ENCODE results near the gene PCDHB11.
A peak's percentile ranks its signal among the peaks of the same experiment; 100 is the strongest.
"Not testable (repeated sequence)": the region's sequence is repeated elsewhere in the genome, so short reads cannot be mapped to it uniquely, and the experiment has no call there.

The PCDHB11 gene

GRCh38 chr5:141188682-141189081 is 10.7 kb upstream of the PCDHB11 start:
- not testable (repeated sequence) for DNase-seq

GRCh38 chr5:141189131-141189530 is 10.3 kb upstream of the PCDHB11 start:
- not testable (repeated sequence) for DNase-seq

DNA sequence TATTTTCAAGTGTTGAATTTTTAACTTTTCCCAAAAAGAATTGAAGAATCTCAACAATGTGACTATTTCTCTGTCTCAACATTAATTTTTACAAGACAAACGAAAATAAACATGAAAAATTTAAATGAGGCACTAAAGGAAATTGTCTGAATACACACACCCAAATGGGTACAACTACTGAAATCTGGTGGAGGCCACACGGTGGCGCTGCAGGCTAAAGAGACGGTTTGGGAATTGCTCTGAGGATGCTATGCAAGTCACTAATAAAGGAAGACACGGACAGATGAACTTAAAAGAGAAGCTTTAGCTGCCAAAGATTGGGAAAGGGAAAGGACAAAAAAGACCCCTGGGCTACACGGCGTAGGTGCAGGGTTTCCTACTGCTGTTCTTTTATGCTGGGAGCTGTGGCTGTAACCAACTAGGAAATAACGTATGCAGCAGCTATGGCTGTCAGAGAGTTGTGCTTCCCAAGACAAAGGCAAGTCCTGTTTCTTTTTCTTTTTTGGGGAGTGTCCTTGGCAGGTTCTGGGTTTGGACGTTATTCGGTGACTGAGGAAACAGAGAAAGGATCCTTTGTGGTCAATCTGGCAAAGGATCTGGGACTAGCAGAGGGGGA is 7.2 kb upstream of the PCDHB11 start, which contains the start of gene PCDHB10:
TSS of gene PCDHB10 (plus strand) at position 244 of the 616 bp plus-strand sequence. CDS start at position 444, 200 bp downstream.
- DNase-seq: no peak

DNA sequence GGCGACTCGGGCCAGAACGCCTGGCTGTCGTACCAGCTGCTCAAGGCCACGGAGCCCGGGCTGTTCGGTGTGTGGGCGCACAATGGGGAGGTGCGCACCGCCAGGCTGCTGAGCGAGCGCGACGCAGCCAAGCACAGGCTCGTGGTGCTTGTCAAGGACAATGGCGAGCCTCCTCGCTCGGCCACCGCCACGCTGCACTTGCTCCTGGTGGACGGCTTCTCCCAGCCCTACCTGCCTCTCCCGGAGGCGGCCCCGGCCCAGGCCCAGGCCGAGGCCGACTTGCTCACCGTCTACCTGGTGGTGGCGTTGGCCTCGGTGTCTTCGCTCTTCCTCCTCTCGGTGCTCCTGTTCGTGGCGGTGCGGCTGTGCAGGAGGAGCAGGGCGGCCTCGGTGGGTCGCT is 5.1 kb upstream of the PCDHB11 start:
- not testable (repeated sequence) for DNase-seq

- DNase-seq: no peak
Observed at GRCh38 chr5:141196363-141196762, 3.1 kb upstream of the PCDHB11 start.

DNA sequence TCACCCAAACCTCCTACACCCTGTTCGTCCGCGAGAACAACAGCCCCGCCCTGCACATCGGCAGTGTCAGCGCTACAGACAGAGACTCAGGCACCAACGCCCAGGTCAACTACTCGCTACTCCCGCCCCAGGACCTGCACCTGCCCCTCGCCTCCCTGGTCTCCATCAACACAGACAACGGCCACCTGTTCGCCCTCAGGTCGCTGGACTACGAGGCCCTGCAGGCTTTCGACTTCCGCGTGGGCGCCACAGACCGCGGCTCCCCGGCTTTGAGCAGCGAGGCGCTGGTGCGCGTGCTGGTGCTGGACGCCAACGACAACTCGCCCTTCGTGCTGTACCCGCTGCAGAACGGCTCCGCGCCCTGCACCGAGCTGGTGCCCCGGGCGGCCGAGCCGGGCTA is 1.7 kb downstream of the PCDHB11 start:
- DNase-seq: not testable (repeated sequence)

- DNase-seq: not testable (repeated sequence)
Observed at GRCh38 chr5:141201646-141202045, 2.2 kb downstream of the PCDHB11 start.

- no peak for DNase-seq
Observed at GRCh38 chr5:141208478-141208877, 9.1 kb downstream of the PCDHB11 start, which contains the start of gene PCDHB12. Gene PCDHB12 (plus strand): TSS chr5:141208719. CDS start chr5:141208908, 189 bp downstream.

DNA sequence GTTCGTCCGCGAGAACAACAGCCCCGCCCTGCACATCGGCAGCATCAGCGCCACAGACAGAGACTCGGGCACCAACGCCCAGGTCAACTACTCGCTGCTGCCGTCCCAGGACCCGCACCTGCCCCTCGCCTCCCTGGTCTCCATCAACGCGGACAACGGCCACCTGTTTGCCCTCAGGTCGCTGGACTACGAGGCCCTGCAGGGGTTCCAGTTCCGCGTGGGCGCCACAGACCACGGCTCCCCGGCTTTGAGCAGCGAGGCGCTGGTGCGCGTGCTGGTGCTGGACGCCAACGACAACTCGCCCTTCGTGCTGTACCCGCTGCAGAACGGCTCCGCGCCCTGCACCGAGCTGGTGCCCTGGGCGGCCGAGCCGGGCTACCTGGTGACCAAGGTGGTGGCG is 10.9 kb downstream of the PCDHB11 start:
- not testable (repeated sequence) for DNase-seq

GRCh38 chr5:141210849-141211248 is 11.4 kb downstream of the PCDHB11 start:
- not testable (repeated sequence) for DNase-seq

DNA sequence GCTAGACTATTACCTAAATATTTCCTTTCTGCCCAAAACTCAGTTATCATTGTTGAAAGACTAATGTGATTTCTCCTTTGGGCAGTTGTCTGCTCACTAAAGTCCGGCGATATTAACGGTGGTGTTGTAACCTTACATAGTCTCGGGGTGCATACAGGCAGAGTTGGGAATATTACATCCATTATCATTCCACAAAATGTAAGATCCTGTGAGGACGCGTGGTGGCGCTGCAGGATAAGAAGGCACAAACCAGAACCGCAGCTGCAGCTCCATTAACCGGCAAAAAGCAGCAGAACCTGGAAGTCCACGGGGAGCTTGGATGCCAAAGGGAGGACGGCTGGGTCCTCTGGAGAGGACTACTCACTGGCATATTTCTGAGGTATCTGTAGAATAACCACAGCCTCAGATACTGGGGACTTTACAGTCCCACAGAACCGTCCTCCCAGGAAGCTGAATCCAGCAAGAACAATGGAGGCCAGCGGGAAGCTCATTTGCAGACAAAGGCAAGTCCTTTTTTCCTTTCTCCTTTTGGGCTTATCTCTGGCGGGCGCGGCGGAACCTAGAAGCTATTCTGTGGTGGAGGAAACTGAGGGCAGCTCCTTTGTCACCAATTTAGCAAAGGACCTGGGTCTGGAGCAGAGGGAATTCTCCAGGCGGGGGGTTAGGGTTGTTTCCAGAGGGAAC is 14.4 kb downstream of the PCDHB11 start, which contains the start of gene PCDHB13:
TSS of gene PCDHB13 (plus strand) at position 264 of the 684 bp plus-strand sequence. CDS start at position 469, 205 bp downstream.
- peak; percentile 20 for DNase-seq

DNA sequence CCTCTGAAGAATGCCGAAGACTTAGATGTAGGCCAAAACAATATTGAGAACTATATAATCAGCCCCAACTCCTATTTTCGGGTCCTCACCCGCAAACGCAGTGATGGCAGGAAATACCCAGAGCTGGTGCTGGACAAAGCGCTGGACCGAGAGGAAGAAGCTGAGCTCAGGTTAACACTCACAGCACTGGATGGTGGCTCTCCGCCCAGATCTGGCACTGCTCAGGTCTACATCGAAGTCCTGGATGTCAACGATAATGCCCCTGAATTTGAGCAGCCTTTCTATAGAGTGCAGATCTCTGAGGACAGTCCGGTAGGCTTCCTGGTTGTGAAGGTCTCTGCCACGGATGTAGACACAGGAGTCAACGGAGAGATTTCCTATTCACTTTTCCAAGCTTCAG is 15.2 kb downstream of the PCDHB11 start:
- not testable (repeated sequence) for DNase-seq

- DNase-seq: not testable (repeated sequence)
Observed at GRCh38 chr5:141215504-141215903, 16.1 kb downstream of the PCDHB11 start.

- DNase-seq: not testable (repeated sequence)
Observed at GRCh38 chr5:141216035-141216434, 16.6 kb downstream of the PCDHB11 start.

DNA sequence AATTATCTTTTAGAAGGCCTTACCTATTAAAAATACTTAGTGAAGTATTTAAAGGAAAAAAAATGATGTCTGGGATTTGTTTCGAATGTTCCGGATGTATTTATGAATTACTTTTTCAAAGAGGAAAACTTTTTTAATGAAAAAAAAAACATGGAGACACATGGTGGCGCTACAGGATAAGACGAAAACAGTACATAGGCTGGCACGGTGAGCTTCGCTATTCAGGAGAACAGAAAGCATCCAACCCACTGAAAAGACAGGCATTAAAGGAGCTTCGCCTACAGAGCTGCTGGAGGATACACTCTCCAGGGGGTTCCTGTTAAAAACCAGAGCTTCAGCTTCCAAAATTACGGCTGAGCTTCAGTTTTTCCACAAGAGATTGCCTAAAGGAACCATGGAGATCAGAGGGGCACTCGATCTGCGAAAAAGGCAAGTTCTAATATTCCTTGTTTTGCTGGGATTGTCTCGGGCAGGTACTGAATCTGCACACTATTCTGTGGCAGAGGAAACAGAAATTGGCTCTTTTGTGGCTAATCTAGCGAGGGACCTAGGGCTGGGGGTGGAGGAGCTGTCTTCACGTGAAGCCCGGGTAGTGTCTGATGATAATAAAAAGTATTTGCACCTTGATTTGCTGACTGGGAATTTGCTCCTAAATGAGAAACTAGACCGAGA is 23.8 kb downstream of the PCDHB11 start, which contains the start of gene PCDHB14:
TSS of gene PCDHB14 (plus strand) at position 232 of the 672 bp plus-strand sequence. CDS start at position 395, 163 bp downstream.
- DNase-seq: no peak

DNA sequence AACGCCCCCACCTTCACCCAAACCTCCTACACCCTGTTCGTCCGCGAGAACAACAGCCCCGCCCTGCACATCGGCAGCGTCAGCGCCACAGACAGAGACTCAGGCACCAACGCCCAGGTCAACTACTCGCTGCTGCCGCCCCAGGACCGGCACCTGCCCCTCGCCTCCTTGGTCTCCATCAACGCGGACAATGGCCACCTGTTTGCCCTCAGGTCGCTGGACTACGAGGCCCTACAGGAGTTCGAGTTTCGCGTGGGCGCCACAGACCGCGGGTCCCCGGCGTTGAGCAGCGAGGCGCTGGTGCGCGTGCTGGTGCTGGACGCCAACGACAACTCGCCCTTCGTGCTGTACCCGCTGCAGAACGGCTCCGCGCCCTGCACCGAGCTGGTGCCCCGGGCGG is 25.4 kb downstream of the PCDHB11 start:
- DNase-seq: not testable (repeated sequence)

DNA sequence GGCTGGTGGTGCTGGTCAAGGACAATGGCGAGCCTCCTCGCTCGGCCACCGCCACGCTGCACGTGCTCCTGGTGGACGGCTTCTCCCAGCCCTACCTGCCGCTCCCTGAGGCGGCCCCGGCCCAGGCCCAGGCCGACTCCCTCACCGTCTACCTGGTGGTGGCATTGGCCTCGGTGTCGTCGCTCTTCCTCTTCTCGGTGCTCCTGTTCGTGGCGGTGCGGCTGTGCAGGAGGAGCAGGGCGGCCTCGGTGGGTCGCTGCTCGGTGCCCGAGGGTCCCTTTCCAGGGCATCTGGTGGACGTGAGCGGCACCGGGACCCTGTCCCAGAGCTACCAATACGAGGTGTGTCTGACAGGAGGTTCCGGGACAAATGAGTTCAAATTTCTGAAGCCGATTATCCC is 26.0 kb downstream of the PCDHB11 start:
- not testable (repeated sequence) for DNase-seq

DNA sequence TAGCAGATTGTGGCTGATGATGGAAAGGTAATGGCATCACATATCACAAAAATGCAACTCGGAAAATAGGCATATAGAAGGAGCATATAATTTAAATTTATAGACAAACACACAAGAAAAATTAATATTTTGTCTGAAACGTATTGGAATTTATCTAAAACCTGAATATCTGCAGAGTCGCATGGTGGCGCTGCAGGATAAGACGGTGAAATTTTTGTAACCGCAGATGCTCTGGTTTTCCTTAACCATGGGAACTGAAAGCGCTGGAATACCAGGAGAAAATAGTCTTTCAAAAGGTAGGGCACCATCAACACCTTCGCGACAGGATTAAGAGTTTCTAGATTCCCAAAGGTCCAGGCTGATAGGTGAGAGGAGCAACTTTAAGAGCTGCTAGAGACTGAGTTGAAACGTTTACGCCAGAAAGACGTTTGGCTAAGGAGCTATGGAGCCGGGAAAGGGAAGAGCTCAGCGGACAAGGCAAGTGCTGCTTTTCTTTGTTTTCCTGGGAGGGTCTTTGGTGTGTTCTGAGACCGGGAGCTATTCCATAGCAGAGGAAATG is 34.8 kb downstream of the PCDHB11 start:
- no peak for DNase-seq

GRCh38 chr5:141235922-141236321 is 36.5 kb downstream of the PCDHB11 start:
- not testable (repeated sequence) for DNase-seq

- DNase-seq: no peak
Observed at GRCh38 chr5:141236516-141237313, 37.3 kb downstream of the PCDHB11 start.

DNA sequence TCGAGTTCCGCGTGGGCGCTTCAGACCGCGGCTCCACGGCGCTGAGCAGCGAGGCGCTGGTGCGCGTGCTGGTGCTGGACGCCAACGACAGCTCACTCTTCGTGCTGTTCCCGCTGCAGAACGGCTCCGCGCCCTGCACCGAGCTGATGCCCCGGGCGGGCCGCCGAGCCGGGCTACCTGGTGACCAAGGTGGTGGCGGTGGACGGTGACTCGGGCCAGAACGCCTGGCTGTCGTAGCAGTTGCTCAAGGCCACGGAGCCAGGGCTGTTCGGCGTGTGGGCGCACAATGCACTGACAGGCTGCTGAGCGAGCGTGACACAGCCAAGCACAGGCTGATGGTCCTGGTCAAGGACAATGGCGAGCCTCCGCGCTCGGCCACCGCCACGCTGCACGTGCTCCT is 42.1 kb downstream of the PCDHB11 start:
- DNase-seq: no peak

DNA sequence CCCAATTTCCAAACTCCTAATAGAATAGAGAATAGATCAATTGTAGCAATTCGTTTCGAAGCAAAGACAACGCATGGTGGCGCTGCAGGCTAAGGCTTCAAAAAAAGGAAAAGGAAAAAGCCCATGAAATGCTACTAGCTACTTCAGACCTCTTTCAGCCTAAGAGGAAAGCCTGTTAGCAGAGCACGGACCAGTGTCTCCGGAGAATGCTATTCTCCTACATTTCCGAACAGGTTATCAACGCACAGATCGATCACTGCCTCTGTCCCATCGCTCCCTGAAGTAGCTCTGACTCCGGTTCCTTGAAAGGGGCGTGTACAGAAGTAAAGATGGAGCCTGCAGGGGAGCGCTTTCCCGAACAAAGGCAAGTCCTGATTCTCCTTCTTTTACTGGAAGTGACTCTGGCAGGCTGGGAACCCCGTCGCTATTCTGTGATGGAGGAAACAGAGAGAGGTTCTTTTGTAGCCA is 45.9 kb downstream of the PCDHB11 start, which contains the start of gene PCDHB15:
TSS of gene PCDHB15 (plus strand) at position 146 of the 468 bp plus-strand sequence. CDS start at position 330, 184 bp downstream.
- no peak for DNase-seq
